Loucy (cell line): ENCODE measurements around the gene KCNQ2.

Source experiments
- H2AFZ ChIP-seq: fragments of 200-600 bp; sonication (generic); 2 replicates; pipeline ENCODE4 v1.6.0; 2016; ENCODE audit warnings: antibody characterized with exemption, mild to moderate bottlenecking, low read length, moderate library complexity
- H3F3A ChIP-seq: fragments of 200-600 bp; 2 replicates; pipeline ENCODE4 v1.6.0; 2016; ENCODE audit warnings: antibody characterized with exemption, low read depth, mild to moderate bottlenecking
- H3K27me3 ChIP-seq: fragments of 200-600 bp; sonication (generic); 2 replicates; pipeline ENCODE4 v1.6.1; 2014; ENCODE audit warnings: low read length, mild to moderate bottlenecking; ENCODE audit not compliant: insufficient read depth, poor library complexity, severe bottlenecking
- H3K36me3 ChIP-seq: fragments of 200-600 bp; sonication (generic); 2 replicates; pipeline ENCODE4 v1.6.1; 2016; ENCODE audit warnings: low read length; ENCODE audit not compliant: insufficient read depth
- H3K4me1 ChIP-seq: fragments of 200-600 bp; sonication (generic); 2 replicates; pipeline ENCODE4 v1.5.1; 2014; ENCODE audit warnings: low read length, mild to moderate bottlenecking; ENCODE audit not compliant: insufficient read depth, poor library complexity, severe bottlenecking
- H3K4me2 ChIP-seq: fragments of 200-600 bp; sonication (generic); 2 replicates; pipeline ENCODE4 v1.6.0; 2014; ENCODE audit warnings: antibody characterized with exemption, low read length, low read depth, mild to moderate bottlenecking; ENCODE audit not compliant: poor library complexity, severe bottlenecking
- H3K4me3 ChIP-seq: fragments of 200-600 bp; sonication (generic); 2 replicates; pipeline ENCODE4 v1.5.1; 2014; ENCODE audit warnings: low read length, mild to moderate bottlenecking, mixed read lengths; ENCODE audit not compliant: poor library complexity, severe bottlenecking
- H3K79me2 ChIP-seq: fragments of 200-600 bp; sonication (generic); 2 replicates; pipeline ENCODE4 v1.6.1; 2014; ENCODE audit warnings: low read length; ENCODE audit not compliant: insufficient read depth
- H3K9ac ChIP-seq: fragments of 200-600 bp; sonication (generic); 2 replicates; pipeline ENCODE4 v1.6.0; 2014; ENCODE audit warnings: mild to moderate bottlenecking, low read depth, low read length, moderate library complexity; ENCODE audit not compliant: poor library complexity, severe bottlenecking
- H3K9me2 ChIP-seq: fragments of 200-600 bp; sonication (generic); replicated peaks from 2 replicates; pipeline ENCODE4 v1.6.1; 2016; ENCODE audit warnings: low read depth, low read length, mixed read lengths
- H3K9me3 ChIP-seq: fragments of 200-600 bp; sonication (generic); 2 replicates; pipeline ENCODE4 v1.6.1; 2014; ENCODE audit warnings: mild to moderate bottlenecking, antibody characterized with exemption, low read length, low read depth; ENCODE audit not compliant: insufficient read depth
- H4K20me1 ChIP-seq: fragments of 200-600 bp; sonication (generic); 2 replicates; pipeline ENCODE4 v1.6.0; 2014; ENCODE audit warnings: antibody characterized with exemption, low read length, mild to moderate bottlenecking; ENCODE audit not compliant: insufficient read depth, poor library complexity, severe bottlenecking
- EZH2phosphoT487 ChIP-seq: fragments of 200-600 bp; IDR thresholded peaks from 2 replicates; pipeline ENCODE4 v1.6.1; 2018; ENCODE audit warnings: antibody characterized with exemption, mild to moderate bottlenecking, moderate library complexity, borderline replicate concordance
- TF ChIP-seq, protein P1 (sequence below): fragments of 200-600 bp; sonication (generic); conservative IDR thresholded peaks from 2 replicates; pipeline ENCODE4 v1.5.1; 2014; ENCODE audit warnings: mild to moderate bottlenecking, antibody characterized with exemption, low read length

The KCNQ2 gene

DNA sequence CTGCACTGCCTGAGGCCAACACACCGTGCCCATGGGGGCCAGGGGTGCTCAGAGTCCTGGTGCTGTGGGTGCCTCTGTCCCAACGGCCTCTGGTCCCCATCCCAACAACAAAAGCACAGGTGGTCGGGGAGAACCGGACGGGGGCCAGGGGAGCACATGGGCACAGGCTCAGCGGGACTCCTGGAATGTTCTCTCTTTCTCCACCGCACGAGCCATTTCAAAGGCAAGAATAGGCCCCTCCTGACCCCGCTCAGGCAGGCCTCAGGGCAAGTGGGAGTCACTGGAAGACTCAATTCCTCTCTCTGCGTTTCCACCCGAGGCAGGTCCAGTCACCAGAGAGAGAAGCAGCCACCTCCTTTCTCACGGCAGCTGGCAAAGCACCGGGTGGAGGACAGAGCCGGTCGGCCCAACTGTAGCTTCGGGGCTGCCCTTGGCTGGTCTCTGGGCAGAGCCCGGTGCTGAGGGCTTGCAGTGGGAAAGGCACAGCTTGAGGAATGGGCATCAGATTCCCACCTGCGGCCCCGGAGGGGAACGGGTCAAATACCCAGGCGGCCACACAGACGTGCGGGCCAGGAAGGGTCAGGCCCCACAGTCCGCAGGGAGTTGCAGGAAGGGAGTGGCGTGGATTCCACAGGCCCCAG lies 55.2 kb downstream of the KCNQ2 start:
- no peak overlapping the region for H3K4me2 ChIP-seq
- H3K9me3 ChIP-seq = no peaks in the 10 kb centered on the region
- no peaks in the 10 kb centered on the region for H3F3A ChIP-seq
- no peaks in the 10 kb centered on the region for H4K20me1 ChIP-seq
- H3K36me3 ChIP-seq = no peaks in the 10 kb centered on the region
- no peaks in the 10 kb centered on the region for H3K4me1 ChIP-seq
- H2AFZ ChIP-seq = no peak overlapping the region
- H3K9me2 ChIP-seq = no peaks in the 10 kb centered on the region
- H3K27me3 ChIP-seq = no peaks in the 10 kb centered on the region
- H3K79me2 ChIP-seq = no peaks in the 10 kb centered on the region
- no peak for TF ChIP-seq EZH2phosphoT487
- TF ChIP-seq, protein P1, sequence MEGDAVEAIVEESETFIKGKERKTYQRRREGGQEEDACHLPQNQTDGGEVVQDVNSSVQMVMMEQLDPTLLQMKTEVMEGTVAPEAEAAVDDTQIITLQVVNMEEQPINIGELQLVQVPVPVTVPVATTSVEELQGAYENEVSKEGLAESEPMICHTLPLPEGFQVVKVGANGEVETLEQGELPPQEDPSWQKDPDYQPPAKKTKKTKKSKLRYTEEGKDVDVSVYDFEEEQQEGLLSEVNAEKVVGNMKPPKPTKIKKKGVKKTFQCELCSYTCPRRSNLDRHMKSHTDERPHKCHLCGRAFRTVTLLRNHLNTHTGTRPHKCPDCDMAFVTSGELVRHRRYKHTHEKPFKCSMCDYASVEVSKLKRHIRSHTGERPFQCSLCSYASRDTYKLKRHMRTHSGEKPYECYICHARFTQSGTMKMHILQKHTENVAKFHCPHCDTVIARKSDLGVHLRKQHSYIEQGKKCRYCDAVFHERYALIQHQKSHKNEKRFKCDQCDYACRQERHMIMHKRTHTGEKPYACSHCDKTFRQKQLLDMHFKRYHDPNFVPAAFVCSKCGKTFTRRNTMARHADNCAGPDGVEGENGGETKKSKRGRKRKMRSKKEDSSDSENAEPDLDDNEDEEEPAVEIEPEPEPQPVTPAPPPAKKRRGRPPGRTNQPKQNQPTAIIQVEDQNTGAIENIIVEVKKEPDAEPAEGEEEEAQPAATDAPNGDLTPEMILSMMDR = no peak
- H3K9ac ChIP-seq = no peak overlapping the region
- no peak overlapping the region for H3K4me3 ChIP-seq

DNA sequence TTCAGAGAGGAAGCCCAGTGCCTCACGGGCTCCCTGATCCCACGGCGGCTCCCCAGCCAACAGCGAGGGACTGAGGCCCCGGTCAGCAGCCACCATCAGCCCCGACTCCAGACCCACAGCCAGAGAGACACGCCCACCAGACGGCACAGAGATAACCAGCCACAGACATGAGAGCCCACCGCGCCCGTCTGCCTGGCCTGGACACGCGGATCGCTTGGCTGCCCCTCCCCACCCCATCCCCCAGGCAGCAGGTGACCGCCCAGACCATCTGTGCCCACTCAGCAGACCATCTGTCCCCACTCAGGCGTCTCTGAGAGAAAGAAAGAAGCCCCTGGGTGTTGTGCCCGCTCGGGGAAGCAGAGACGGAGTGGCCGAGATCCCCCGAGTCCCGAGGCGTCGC lies 55.8 kb downstream of the KCNQ2 start:
- TF ChIP-seq EZH2phosphoT487 = no peak
- TF ChIP-seq, protein P1 = no peak
- no peak overlapping the region for H3K4me2 ChIP-seq
- H3K9me2 ChIP-seq = no peaks in the 10 kb centered on the region
- H3K4me1 ChIP-seq = no peaks in the 10 kb centered on the region
- no peaks in the 10 kb centered on the region for H3K79me2 ChIP-seq
- H3K4me3 ChIP-seq = no peak overlapping the region
- no peak overlapping the region for H3K9ac ChIP-seq
- H4K20me1 ChIP-seq = no peaks in the 10 kb centered on the region
- no peak overlapping the region for H2AFZ ChIP-seq
- H3K9me3 ChIP-seq = no peaks in the 10 kb centered on the region
- H3F3A ChIP-seq = no peaks in the 10 kb centered on the region
- H3K27me3 ChIP-seq = no peaks in the 10 kb centered on the region
- no peaks in the 10 kb centered on the region for H3K36me3 ChIP-seq

DNA sequence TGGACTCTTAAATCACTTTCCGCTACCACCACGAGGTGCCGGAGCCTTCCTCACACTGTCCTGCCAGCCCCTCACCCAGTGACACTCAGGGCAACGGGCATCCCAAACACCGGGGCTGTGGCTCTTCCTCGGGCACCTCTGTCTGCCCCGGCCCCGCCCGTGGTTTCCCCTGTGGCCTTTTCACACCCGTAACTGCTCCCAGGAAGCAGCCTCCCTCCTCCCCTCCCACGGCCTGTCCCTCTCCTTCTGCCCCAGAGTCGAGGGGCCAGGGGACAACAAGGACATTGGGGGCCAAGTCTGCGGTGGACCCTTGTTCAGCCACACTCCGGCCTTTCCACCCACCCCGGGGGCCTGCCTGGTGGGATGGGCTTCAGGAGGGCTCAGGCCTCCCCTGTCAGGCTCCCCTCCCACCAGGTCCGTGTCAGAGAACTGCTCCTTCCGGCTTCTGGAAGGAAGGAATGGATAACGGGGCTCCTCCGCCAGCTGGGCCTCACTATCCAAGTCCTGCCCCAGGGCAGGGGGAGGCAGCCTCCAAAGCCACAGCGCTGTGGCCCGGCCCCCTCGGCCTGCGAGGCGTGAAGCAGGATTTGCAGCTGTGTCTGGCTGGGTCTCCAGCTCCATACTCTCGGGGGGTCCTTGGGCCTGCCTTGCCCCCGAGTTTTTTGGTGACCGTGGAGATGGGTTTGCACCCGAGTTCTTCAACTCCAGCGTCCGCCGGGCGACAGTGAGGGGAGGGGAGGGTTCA lies 56.6 kb downstream of the KCNQ2 start:
- H3K4me2 ChIP-seq = no peak overlapping the region
- no peaks in the 10 kb centered on the region for H3K27me3 ChIP-seq
- no peaks in the 10 kb centered on the region for H3F3A ChIP-seq
- TF ChIP-seq, protein P1 = no peak
- TF ChIP-seq EZH2phosphoT487 = no peak
- H3K4me1 ChIP-seq = no peaks in the 10 kb centered on the region
- no peak overlapping the region for H2AFZ ChIP-seq
- H3K9me2 ChIP-seq = no peaks in the 10 kb centered on the region
- no peak overlapping the region for H3K4me3 ChIP-seq
- H4K20me1 ChIP-seq = no peaks in the 10 kb centered on the region
- no peak overlapping the region for H3K9ac ChIP-seq
- H3K9me3 ChIP-seq = no peaks in the 10 kb centered on the region
- no peaks in the 10 kb centered on the region for H3K79me2 ChIP-seq
- H3K36me3 ChIP-seq = no peaks in the 10 kb centered on the region
